RWPE1 (cell line): Measurements from ENCODE around the gene OVCH1.

Source experiments
- CTCF ChIA-PET: fragments of 350-600 bp; sonication (Branson Sonifier 250); formaldehyde crosslinking; extraction: SDS; loops from one replicate; lab custom pipeline; 2021; lab: Yijun Ruan, JAX
- POLR2A ChIA-PET: fragments of 400-600 bp; formaldehyde crosslinking; extraction: SDS; loops from one replicate; lab custom pipeline; 2020; ENCODE audit warnings: antibody characterized with exemption; ENCODE audit not compliant: low non-redundant PET; lab: Yijun Ruan, JAX
- DNase-seq: peaks from one replicate; pipeline ENCODE4 v3.0.0; 2012; ENCODE audit warnings: low spot score
- H3K27ac ChIP-seq: fragments of 450-650 bp; 2 replicates; pipeline ENCODE4 v1.5.1; 2017
- CTCF ChIP-seq: fragments of 450-650 bp; conservative IDR thresholded peaks from 2 replicates; pipeline ENCODE4 v1.5.1; 2017; ENCODE audit warnings: low read depth, mild to moderate bottlenecking

Gene OVCH1

GRCh38 chr12:29537298-29537697, 39.8 kb upstream of the OVCH1 start:
- CTCF ChIA-PET, result no interaction called here
- no peak overlapping the region for H3K27ac ChIP-seq
- POLR2A ChIA-PET, result no interaction called here
- peak; percentile 64 for DNase-seq
- no peak for TF ChIP-seq CTCF

- no peak overlapping the region for H3K27ac ChIP-seq
- POLR2A ChIA-PET, result no interaction called here
- CTCF ChIA-PET, result no interaction called here
- TF ChIP-seq CTCF, result no peak
- DNase-seq, result no peak
These were observed 37.4 kb upstream of the OVCH1 start for GRCh38 chr12:29534935-29535334.

GRCh38 chr12:29533815-29534489, 36.5 kb upstream of the OVCH1 start:
- ChIA-PET POLR2A (no interaction called here), CTCF (interaction anchor here (0.5 to 0.7 kb wide), 2 partner anchors 18 to 931 kb away, joined by 4 read pairs; no protein-coding TSS in a partner anchor)
- no peak overlapping the region for H3K27ac ChIP-seq
- no peak for TF ChIP-seq CTCF
- DNase-seq, result no peak

- ChIA-PET POLR2A (no interaction called here), CTCF (interaction anchor here (0.6 kb wide), 1 partner anchor 1275 kb away, joined by 3 read pairs; no protein-coding TSS in a partner anchor)
- H3K27ac ChIP-seq, result no peak overlapping the region
- DNase-seq, result no peak
- TF ChIP-seq CTCF, result no peak
These were observed 34.0 kb upstream of the OVCH1 start for GRCh38 chr12:29531471-29531870.

- POLR2A ChIA-PET, result no interaction called here
- no peak overlapping the region for H3K27ac ChIP-seq
These were observed 33.0 kb upstream of the OVCH1 start for GRCh38 chr12:29530436-29530835.

GRCh38 chr12:29528161-29528560, 30.7 kb upstream of the OVCH1 start:
- no peak overlapping the region for H3K27ac ChIP-seq
- ChIA-PET POLR2A (no interaction called here), CTCF (no interaction called here)
- TF ChIP-seq CTCF, result no peak
- no peak for DNase-seq

More at GRCh38 chr12:29530436-29530835, 33.0 kb upstream of the OVCH1 start:
- TF ChIP-seq CTCF, result no peak
- CTCF ChIA-PET, result interaction anchor here (0.7 kb wide), 1 partner anchor 17 kb away, joined by 3 read pairs; no protein-coding TSS in a partner anchor
- DNase-seq, result no peak
